GM23248 (cell line): Measurements from ENCODE around the gene SMARCC2.

Experiments
- EZH2 ChIP-seq: fragments of 200-600 bp; sonication (generic); IDR thresholded peaks from 2 replicates; pipeline ENCODE4 v1.6.1; 2018; ENCODE audit warnings: antibody characterized with exemption, mild to moderate bottlenecking; ENCODE audit not compliant: insufficient read depth, poor library complexity, severe bottlenecking
- EZH2phosphoT487 ChIP-seq: fragments of 200-600 bp; sonication (generic); IDR thresholded peaks from 2 replicates; pipeline ENCODE4 v1.6.1; 2018; ENCODE audit warnings: antibody characterized with exemption, moderate library complexity, mild to moderate bottlenecking, low read depth; ENCODE audit not compliant: insufficient read depth

DNA sequence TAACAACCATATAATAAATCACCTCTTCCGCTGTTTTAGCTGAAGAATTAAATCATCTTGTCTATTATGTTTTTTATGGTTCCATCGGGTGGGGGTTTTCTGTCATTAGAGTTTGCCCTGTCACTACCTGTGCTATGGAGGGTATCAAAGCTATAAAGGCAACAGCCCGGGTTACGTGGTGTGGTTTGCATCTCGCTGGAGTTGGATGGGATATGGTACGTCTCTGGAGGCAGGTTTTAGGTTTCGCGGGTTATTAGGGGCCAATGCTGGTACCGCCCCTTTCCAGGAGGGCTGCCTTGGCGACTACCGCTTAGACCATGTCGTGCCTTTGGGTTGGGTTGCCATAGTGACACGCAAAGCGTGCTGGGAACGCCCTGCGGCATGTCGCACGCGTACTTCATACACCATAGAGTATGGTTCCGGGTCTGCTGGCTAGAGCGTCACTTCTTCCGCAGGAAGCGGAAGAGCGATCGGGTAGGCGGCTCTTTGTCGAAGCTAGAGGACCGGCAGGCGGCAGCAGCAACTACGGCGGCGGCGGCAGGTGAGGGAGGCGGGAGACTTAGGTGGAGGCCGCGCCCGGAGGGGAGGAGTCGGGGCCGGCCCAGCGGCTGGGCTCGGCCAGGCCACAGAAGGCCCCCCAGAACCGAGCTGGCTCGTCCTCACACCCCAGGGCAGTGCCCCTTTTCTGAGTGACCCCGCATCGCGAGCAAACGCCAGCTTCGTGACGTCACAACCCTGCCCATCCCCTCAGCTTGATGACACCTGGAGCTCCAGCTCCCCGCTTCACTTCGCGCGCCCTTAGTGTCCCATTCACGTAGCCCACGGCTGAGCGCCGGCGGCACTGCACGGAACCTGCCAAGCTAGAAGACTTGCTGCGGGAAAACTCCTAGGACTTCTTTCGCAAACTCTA lies 71.2 kb downstream of the SMARCC2 start, which contains the start of gene ZC3H10:
- TF ChIP-seq EZH2 (no peak), EZH2phosphoT487 (no peak)
